RCC 7860 (cell line): ENCODE measurements around the gene SERPINH1.
A peak's percentile ranks its signal among the peaks of the same experiment; 100 is the strongest.

Experiments used
- DNase-seq: peaks from one replicate; pipeline ENCODE4 v3.0.0-alpha.2; 2015; ENCODE audit warnings: low spot score
- FAIRE-seq: peaks from 2 replicates; lab custom pipeline; 2012; peaks lifted over from hg19 to GRCh38; lab: Jason Lieb, UNC

Gene SERPINH1

DNA sequence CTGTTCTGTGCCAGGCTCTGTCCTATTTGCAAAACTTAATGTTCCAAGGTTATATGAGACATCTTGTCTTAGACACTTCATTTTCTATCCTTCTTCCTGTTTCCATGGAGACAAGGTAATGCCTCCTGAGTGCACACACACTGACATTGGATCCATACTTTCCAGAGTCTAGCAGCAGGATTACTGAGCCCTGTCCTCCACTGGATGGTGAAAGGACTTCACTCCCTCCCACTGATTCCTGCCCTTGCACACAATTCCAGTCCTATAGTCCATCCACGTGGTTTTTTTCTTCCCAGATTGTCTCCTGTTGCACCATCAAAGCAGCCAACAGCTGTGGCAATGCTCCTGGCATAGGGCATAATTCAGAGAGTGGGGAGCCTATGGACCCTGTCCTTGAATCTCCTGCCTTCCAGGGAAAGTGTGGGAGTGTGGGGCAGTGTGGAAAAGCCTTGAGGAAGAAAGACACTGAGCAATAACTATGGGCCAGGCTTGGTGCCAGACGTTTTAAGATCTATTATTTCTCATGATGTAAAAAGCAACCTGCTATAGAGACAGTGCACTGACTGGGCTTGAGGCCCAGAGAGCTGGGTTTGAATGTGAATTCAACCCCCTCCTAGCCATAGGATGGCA lies 31.3 kb downstream of the SERPINH1 start:
- no peak for DNase-seq

DNA sequence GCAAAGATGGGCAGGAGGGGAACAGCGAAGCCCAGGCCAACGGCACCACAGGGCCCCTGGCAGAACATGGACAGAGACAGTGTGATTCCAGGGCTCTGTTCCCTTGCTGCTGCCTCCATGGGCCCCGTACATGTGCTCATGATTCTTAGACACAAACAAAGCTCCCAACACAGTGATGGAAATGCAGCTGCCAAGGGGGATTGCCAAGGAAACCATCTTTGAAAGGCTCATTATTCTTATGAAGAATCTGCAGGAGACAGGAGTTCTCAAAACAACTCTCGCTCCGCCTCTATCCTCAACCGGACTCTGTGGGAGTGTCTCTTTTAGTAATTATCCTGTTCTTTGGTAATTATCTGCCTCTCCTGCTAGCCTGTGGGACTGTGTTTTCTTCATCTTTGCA lies 32.2 kb downstream of the SERPINH1 start:
- DNase-seq (no peak), FAIRE-seq (no peak)

More for the DNA sequence above, 31.3 kb downstream of the SERPINH1 start:
- FAIRE-seq: no peak

DNA sequence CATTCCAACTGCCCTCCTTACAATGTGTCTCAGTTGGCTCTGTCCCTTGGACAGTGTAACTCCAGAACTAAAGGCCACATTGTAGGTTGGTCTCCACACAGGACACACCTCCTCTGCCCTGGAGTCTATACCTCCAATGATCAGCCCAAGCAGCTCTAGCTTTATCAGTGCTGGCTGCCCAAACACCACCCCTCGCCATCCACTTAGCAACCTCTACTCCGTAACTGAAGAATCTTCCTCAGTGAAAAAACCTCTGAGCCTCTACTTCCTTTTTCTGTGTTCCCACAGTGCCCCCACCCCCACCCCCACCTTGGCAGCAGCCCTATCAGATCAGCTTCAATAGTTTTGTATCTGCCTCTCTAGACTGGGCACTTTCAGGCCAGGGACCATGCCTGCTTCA lies 33.4 kb downstream of the SERPINH1 start:
- FAIRE-seq (no peak), DNase-seq (no peak)

DNA sequence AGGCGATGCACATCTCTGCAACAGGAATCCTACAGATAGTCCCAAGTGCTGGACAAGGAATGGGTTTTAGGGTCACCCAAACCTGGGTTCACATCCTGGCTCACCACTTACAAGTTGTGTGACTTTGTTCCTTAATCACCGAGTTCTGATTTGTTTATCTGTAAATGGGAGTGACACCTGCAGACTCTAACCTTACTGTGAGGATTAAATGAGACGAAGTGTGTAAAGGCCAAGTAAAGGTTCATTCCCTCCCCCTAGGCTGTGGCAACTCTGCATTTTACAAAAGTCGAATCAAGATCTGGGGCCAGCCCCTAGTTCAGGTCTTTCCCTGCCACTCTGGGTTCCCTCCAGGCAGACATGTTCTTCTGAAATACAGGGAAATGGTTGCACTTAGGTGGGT lies 34.9 kb downstream of the SERPINH1 start:
- DNase-seq (no peak), FAIRE-seq (no peak)

DNA sequence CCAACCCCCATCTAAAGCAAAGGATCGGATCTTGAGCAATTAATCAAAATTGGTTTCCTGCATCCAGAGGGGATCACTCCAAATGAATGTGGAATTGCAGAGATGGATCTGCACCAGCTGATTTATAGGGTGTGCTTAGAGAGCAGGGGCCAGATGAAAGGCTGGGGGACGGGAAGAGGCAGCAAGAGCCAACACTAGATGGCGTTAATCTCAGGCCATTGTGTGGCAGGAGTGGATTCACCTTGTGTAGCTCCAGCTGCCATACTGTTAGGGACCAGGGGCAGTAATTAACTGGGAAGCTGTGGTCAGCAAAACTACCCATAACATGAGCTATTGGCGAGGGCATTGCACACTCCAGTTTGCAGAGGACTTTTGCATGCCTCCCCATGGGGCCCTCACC lies 35.6 kb downstream of the SERPINH1 start:
- no peak for DNase-seq

DNA sequence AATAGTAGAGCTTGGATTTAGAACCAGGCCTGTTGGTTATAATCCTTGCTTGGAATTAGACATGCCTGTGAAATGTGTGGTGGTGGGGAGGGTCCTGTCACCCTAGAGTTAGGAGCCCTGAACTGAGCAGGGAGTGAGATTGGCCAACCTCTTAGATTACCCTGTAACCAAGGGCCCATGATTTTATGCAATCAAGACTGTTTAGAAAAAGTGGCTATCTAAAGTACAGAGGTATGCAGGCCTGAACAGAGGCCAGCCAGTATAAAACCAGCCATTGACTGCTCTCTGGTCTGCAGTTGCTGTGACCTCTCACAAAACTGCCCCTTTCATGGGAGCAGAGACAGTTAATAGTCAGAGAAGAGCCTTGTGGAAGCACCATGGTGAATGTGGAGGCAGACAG lies 36.2 kb downstream of the SERPINH1 start:
- no peak for FAIRE-seq
- DNase-seq: no peak

More for the DNA sequence above, 35.6 kb downstream of the SERPINH1 start:
- FAIRE-seq: no peak

DNA sequence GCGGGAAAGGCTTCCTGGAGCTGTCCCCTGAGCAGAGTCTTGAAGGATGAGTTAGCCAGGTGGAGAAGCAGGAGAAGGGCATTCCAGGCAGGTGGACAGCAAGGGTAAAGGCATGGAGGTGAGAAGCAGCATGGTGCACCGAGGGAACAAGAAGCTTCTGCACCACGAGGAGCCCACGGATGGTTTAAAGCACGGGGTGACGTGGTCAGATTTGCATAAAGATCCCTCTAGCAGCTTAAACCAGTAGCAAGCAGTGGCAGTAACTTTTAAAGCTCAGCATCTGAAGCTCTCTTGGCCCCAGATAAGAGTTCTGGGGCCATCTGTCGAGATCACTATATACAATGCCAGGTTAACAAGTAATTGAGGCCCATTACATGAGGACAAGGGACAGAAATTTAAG lies 36.8 kb downstream of the SERPINH1 start:
- DNase-seq: no peak
- no peak for FAIRE-seq

DNA sequence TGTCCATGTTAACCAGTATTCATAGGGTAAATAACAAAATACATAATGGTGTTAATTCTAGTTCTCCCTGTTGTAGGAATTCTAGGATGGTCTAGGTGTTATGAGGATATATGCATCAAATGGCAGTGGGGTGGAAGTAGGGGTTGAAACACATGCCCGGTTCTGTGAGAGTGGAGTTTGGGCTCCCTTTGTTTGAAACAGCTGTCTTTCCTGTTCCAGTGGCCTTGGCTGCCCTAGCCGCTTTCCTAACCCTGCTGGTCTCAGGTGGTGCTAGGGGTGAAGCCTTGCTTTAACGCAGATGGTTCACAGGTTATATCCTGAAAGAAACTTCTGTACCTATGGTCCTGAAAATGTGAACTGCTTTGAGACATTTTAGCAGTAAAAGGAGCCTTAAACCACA lies 38.3 kb downstream of the SERPINH1 start:
- FAIRE-seq (no peak), DNase-seq (no peak)

DNA sequence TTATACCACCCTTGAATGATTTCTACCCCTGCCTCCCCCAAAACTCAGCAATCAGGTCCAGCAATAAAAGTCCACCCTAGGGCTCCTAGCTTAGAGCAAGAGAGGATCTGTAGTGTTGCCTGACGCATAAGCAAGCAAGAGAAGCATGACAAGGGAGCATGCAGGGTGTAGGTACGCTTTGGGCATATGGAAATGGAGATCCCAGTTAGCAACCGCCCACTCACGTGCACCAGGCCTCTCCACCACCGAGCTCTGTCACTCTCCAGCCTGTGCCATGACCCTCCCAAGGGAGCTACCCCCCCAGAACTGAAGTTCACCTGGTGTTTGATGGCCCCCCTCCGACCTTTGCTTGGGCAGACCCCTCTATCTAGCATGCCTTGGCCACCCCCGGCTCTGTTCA lies 39.4 kb downstream of the SERPINH1 start:
- DNase-seq (no peak), FAIRE-seq (no peak)

DNA sequence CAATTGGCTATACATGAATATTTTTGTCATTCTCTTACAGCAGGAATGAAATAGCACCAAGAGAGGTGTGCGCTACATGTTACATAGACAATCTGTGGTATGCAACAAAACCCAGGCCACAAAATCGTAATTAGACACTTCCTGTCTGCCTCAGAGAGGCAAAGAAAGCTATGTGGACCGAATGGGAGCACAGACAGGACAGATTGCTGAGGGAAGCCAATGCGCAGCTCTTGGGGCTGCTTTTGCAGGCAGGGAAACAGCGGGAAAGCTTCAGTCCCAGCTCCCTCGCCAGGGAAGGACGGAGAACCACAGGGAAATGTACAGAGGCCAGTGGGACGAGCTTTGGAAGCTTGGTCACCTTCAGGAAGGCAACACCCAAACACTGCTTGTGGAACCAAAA lies 40.9 kb downstream of the SERPINH1 start:
- no peak for FAIRE-seq
- DNase-seq: no peak

DNA sequence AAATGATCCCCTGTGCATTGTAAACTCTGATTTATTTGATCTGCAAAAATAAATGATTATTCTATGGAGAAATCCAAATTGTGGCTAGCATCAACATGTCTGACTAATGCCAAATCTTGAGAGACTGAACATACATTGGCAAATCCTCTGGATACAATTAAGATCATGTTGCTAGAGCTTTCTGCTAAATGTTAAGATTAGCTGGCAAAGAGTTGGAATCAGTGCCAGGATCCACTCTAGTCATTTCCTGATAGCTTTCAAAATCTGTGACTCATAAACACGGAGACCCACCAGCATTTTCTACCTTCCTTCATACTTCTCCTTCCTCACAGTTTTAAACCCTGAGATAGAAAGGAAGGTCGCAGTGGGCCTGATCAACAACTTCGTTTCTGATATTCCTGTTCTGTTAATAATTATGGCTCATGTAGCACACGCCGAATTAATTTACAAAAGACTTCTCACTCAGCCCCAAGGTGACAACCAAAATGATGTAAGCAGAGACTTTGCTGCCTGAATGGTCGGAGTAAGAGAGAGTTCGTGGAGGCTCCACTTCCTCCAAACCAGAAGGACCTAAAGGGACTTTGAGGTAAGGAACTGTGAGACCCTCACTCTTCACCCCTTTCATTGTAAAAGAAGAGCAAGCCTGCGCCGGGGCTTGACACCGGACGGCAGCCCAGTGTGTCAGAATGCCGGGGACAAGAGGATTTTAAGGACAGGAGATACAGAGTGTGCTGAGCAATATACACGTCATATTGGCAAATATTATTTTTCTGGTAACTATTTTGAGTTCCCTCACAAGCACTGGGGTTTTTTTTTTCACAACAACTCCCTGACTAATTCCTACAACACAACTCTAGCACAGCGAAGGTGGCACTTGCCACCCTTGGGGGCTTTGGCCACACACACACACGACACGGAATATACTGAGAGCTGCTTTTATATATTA lies 42.0 kb downstream of the SERPINH1 start:
- peak; percentile 29 for DNase-seq
- FAIRE-seq: no peak

DNA sequence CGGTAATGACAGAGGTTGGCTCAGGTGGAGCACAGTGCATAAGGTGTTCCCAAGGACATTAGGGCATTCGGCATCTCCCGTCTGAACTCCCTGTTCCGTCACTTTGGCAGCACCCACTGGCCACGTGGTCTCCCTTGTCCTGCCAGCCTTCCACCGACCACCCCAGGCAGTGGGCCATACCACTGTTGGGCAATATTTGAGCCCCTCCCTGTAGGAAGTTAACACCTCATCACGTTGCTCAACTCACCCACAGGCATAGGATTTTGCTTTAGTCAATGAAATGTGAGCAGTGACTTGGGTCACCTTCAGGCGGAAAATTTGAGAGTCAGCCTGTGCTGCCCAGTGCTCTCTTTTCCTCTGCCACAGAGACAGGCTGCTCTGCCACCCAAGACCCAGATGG lies 44.0 kb downstream of the SERPINH1 start:
- FAIRE-seq (no peak), DNase-seq (no peak)

DNA sequence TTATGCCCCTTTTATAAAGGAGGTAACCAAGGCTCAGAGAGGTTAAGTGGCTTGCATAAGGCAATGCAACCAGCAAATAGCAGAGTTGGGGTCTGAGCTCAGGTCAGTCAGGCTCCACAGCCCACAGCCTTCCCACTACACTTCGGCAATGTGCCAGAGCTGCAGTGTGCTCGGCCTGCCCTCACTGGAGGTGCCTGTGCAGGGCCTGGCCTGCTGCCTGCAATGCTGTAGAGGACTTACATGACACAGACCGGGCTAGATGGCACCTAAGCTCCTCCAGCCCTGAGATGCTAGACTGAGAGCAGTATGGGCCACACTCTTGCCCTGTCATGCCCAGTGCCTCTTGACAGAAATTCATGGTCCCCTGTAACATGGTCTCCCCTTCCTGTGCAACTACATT lies 49.8 kb downstream of the SERPINH1 start:
- FAIRE-seq (no peak), DNase-seq (no peak)

DNA sequence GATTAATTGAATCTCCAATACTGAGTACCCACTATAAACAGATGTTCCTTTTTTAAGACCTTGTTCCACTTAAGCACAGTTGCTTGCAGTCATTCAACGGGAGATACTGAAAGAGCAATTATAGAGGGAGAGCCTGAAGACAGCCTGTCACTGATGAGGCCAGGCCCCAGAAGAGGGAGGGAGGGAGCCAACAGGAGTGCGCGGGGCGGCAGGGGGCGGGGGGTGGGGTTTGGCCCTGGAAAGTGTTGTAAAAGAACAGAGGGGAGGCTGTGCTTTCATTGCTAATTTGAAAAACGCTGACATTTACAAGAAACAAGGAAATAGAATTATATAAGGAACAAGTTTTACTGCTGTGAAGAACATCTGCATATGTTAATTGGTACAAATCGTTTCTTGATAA lies 53.7 kb downstream of the SERPINH1 start:
- FAIRE-seq (no peak), DNase-seq (no peak)

DNA sequence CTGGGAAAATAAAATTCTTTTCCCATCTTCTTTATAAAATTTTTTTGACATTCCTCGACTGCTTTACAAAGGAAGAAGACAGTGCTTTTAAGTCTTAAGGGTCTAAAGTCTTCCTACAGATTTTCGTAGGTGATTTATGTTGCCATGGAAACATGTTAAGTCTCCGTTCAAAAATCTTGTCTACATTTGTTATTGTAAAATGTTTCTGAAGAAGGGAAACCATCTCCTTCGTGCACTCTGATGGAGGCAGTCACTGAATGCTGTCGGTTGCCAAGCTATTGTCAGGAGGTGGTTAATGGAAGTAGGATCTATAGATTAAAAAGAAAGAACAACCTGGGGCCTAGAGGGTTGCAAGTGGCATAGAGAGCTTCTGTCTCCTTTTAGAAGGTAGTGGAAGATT lies 54.2 kb downstream of the SERPINH1 start:
- DNase-seq: no peak
- no peak for FAIRE-seq
